GF-D8 (cell line): Measurements from ENCODE around the gene COL6A3.

Experiments used
- DNase-seq: peaks from one replicate; lab custom pipeline; 2025; lab: John Stamatoyannopoulos, UW

Gene COL6A3, protein sequence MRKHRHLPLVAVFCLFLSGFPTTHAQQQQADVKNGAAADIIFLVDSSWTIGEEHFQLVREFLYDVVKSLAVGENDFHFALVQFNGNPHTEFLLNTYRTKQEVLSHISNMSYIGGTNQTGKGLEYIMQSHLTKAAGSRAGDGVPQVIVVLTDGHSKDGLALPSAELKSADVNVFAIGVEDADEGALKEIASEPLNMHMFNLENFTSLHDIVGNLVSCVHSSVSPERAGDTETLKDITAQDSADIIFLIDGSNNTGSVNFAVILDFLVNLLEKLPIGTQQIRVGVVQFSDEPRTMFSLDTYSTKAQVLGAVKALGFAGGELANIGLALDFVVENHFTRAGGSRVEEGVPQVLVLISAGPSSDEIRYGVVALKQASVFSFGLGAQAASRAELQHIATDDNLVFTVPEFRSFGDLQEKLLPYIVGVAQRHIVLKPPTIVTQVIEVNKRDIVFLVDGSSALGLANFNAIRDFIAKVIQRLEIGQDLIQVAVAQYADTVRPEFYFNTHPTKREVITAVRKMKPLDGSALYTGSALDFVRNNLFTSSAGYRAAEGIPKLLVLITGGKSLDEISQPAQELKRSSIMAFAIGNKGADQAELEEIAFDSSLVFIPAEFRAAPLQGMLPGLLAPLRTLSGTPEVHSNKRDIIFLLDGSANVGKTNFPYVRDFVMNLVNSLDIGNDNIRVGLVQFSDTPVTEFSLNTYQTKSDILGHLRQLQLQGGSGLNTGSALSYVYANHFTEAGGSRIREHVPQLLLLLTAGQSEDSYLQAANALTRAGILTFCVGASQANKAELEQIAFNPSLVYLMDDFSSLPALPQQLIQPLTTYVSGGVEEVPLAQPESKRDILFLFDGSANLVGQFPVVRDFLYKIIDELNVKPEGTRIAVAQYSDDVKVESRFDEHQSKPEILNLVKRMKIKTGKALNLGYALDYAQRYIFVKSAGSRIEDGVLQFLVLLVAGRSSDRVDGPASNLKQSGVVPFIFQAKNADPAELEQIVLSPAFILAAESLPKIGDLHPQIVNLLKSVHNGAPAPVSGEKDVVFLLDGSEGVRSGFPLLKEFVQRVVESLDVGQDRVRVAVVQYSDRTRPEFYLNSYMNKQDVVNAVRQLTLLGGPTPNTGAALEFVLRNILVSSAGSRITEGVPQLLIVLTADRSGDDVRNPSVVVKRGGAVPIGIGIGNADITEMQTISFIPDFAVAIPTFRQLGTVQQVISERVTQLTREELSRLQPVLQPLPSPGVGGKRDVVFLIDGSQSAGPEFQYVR (N-terminal part only)

DNA sequence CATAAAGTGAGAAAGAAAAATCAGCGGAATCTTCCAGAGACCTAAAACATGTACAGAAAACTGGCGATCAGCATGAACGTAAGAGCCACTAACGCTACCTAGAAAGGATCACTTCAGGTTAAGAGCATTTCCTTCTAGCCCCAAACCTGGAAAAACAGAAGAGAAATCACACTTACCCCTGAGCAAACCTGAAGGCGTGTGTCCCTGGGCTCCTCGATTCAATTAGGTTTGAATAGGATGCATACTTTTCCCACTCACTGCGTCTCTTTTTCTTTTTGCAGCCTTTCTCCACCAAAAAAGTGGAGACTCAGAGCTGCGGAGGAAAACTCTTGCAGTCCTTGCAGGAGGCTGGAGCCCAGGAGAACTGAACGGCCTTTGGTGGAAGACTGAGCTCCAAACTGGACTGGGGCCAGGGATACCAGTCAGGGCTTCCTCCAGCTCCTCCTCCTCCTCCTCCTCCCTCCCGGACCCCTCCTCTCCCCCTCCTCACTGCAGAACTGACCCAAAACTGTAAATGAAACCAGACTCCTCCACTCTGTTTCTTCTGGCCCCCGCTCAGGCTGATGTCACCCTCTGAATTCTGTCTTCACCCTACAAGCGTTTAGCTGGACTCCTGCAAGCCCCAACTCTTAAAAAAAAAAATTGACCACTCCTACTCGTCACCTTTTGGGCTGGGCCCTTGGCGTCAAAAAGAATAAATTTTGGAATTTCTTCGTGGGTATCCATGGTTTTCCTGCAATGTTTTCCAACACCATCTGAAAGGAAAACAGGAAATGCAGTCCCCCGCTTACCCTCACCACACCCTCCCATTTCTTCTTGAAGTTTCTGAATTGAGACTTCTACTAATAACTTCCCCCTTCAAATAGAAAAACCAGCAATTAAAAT lies at the start of gene COL6A3:
TSS of gene COL6A3 (minus strand) at position 388 of the 885 bp plus-strand sequence. CDS start 17,347 bp downstream, outside the sequence.
- DNase-seq = no peak

DNA sequence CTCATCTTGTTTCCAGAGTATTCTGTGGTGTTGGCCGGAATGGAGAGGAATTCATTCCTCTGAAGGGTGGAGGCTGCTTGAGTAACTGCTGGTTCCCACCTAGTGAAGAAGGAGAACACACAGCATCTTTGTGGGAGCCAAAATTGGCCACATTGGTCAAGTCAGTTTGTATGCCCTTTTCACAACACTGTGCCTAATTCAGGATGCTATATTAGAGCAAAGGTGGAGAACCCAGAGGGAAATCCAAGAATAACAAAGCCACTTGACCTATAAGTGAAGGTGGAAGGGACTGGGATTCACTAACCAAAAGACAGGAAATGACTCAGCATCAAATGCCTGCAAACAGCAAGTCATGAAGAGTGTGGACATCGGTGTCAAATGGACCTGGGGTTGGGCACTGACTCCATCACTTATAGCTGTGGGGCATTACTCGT lies 45.8 kb upstream of the COL6A3 start:
- DNase-seq = no peak

DNA sequence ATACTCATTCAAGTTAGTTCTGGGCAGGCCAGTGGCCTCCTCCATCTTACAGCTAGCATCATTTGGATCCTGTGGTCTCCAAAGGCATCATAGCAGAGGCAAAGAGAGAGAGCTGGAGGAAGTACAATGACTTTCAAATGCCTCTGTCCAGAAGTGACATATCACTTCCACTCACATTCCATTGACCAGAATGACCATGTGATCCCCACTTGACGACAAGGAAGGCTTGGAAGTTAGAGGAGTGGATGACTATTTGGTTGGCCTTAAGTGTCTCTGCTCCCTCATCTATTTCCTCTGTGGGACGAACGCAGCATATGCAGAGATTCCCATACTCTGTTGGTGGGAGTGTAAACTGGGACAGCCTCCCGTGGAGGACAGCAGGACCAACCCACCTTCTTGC lies 45.3 kb upstream of the COL6A3 start:
- no peak for DNase-seq

DNA sequence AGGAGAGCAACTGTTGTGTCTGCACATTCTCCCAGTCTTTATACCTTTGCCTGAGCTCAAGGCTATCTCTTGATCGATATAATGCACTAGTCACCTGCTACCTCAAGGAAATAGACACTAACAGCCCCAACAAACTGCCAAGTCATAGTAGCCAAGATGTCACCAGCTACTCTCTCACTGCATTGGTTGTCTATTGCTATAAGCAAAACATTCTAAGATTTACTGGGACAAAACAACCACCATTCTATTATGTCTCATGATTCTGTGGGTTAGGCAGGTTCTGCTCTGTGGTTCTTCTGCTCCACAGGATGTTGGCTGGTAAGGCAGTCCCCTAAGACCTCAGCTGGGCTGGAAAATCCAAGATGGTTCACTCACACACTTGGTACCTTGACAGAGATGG lies 44.6 kb upstream of the COL6A3 start:
- DNase-seq = no peak

DNA sequence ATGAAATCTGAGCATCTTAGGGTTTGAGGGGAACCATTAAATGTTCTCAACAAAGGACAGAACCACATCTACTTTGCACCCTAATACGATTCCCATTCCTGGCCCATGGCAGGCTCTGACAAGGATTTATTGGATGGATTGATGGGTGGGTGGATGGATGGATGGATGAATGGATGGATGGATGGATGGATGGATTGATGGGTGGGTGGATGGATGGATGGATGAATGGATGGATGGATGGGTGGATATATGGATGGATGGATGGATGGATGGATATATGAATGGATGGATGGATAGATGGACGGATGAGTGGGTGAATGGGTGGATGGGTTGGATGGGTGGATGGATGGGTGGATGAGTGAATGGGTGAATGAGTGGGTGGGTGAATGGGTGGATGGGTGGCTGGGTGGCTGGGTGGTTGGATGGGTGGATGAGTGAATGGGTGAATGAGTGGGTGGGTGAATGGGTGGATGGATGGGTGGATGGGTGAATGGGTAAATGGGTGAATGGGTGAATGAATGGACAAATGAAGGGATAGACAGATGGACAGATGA lies 43.5 kb upstream of the COL6A3 start:
- no peak for DNase-seq

DNA sequence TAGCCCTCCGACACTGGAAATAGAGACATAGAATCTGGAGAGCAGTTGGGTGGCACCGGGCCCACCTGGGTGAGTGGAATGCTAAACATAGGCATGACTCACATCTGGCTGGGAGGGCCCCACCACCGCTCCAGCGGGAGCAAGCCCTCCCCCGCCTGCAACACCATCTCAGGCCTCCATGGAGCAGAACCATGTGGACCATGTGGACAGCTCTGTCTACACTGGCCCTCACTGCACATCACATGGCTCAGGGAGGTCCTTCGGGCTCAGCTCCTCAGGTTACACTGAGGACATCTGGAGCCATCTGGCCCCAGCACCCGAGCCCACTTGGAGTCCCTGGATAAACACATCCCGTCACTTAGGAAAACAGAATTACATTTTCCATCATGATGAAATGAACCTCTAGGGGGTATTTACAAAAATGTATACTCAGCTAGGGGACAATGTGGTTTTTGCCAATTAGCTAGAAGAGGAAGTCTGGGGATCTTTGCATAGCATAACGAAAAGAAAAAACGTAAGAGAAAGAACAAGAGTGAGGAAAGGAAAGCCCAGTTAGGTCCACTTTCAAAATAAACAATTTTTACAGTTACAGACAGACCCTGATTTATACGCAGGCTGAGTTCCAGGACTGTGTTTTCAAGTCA lies 42.4 kb upstream of the COL6A3 start:
- no peak for DNase-seq

DNA sequence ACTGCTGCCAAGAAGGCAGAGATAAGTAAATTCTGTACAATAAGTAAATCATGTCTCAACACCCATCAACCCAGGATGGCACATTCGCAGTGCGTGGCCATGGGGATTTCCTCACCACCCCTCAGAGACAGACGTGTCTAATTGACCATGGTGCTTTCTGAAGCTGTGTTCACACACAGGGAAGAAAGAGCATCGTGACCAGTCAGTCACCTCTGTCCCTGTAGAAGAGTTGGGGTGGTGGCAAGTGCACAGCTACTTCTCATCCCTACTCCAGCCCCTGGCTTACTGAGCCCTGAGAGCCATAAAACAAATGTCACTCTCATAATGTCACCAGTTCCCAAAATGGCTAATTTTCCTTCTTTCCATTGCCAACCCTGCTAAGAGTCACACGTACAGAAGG lies 41.8 kb upstream of the COL6A3 start:
- no peak for DNase-seq

DNA sequence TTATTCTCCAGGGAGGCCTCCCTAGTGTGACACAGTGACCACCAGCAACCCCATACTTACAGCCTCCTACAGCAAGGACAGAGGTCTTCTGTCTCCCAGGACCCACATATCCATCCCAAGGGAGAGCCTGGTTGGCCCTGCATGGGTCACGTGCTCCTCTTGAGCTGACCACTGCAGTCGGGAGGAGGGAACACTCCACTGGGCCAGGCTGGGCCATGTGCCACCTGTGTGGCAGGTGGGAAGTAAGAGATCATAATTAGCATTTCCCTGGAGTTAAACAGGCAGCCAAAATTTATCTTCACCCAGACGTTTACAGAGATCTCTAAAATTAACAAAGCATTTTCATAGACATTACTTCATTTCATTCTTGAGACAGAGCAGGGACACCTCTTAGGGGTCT lies 39.7 kb upstream of the COL6A3 start:
- no peak for DNase-seq

DNA sequence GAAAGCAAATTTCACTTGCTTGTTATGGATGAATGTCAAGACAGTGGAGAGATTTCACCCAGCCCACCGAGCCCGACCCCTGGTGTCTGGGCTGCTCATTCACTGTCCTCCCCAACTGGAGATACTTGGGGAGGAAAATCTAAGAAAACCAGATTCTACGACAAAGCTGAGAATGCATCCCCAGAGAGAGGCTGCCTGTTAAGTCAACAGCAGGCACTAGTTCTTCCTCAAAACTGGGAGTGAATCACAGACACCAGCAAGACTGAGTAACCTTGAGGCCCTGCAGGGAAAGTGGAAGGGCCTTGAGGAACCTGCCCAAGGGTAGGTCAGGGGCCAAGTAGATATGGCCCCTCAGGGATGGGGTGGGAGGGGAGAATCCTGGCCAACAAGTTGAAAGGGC lies 38.9 kb upstream of the COL6A3 start:
- DNase-seq = no peak

DNA sequence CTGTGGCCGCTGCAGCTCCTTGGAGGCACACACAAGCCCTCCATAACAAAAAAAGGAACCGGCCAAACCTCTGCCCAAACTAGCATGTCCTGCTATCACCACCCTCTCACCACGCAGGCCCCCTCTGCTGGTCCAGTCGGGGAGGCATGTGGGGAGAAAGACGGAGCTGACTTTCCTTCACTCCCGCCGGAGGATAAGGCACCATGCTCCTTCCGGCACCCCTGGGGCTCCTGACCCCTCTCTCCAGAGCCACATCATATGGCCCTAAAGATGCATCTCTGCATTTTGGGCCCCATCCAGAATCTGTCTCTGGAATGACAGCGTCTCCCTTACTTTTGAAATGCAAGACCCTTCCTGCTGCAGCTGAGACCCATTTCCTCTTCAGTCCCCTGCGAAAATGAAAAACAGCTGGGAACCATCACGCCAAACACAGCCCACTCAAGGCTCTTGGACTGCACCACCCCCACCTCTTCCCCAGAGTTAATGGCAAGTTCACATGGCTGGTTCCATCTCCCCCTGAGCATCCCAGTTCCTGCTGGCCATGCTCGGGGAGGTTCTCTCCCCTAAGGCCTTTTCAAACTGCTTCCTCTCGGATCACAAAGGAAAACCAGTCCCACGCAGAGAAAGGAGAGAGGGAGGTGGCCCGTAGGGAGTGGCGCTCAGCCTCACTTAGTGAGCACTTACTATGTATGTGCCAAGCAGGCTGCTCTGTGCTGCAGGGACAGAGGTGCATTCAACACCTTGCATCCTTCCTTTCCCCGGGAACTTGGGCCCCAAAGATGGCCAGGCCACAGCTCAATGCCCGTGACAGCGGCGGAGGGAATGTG lies 37.9 kb upstream of the COL6A3 start:
- DNase-seq = no peak

DNA sequence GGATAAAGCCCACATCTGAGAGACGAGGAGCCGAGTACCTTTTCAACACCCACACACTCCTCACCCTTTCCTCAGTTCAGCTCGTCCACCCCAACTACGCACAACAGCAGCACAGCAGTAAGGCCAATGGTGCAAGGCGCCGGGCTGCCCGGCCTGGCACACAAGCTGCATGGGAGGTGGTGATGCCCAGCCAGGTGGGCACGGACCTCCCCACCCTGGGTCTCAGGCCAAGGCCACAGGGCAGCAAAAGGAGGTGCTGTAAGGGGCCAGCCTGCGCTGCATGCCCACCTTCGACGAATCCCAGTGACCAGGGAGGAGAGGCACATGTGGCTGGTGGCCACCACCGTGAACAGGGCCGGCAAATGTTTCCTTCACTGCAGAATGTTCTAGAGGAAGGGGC lies 36.6 kb upstream of the COL6A3 start:
- DNase-seq = no peak

DNA sequence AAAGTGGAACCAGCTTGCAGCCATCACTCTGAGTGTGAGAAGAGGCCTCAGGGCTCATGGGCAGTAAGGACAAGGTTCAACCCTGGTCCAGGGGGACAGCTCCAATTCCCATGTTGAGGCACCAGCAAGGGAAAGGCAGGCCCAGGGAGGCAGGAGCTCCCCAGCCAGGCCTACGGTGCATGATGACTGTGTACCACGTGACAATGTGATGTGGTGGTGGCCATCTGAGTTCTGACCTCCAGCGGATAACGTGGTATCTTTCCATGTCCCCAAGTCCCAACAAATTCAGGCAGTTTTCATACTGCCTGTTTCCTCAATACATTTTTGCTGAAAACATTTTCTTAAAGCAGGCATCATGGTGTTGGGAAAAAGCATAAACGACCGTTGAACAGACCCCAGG lies 36.1 kb upstream of the COL6A3 start:
- DNase-seq = no peak

DNA sequence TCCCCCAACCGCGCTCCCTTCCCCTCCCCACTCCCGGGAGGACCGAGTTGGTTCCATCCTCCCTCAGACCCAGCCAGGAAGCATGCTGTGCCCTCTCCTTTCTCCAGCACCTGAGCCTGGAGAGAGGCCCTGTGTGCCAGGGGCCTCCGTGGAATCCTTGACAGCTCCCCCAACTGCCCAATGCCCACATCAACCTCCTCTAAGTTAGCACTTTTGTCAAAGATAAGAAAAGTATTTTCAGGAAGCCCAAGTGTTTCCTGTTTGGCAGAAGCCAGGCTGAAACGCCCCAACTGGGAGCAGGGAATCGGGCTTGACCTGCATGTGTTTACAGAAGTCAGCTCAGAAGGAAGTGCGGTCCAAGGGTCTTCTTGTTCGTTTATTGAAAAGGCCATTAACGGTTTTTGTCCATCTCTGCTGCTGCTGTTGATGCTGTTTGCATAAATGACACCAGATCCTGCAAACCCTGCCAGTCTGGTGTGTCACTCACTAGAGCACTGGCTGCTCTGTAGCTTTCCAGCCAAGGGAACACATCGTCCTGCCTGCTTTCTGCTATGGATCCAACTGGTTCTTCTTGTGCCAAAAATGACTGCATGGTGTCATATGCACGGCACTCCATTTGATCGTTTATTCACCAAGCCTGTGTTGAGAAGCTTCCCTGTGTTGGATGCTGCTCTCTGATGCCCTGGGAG lies 35.4 kb upstream of the COL6A3 start:
- DNase-seq = no peak

DNA sequence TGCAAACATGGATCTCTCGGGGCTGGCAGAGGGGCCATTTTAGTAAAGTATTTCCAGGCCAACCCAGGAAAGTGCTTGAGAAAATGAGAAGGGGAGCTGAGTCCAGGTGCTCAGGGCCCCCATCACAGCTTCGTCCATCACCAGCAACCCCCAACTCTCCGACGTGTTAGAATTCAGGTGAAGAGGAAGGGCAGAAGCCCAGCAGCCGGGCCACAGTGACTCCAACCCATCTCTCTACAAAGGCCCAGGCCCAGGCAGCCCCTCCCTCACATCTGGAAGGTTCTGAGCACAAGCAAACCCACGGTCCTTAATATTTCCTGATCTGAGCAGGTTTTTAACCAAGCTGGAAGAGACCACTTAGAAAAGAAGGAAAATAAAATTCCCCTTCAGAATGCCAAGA lies 34.7 kb upstream of the COL6A3 start:
- DNase-seq = no peak

DNA sequence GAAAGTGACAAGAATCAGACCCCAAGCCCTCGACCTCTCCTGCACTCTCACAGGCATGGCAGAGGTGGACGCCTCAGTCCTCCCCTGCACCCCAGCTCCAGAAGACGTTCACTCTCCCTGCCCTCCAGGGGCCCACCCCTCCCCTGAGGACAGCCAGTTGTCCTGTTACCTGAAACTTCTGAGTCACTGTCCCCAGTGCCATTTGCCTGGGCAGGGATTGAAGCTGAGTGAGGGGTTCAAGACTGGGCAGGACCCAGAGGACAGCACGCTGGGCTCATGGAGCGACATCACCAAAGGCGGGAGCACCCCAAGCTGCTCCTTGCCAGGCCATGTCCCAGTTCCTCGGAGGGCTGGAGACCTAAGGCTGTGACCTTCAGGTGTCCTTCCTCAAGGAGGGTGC lies 34.2 kb upstream of the COL6A3 start:
- DNase-seq = no peak

DNA sequence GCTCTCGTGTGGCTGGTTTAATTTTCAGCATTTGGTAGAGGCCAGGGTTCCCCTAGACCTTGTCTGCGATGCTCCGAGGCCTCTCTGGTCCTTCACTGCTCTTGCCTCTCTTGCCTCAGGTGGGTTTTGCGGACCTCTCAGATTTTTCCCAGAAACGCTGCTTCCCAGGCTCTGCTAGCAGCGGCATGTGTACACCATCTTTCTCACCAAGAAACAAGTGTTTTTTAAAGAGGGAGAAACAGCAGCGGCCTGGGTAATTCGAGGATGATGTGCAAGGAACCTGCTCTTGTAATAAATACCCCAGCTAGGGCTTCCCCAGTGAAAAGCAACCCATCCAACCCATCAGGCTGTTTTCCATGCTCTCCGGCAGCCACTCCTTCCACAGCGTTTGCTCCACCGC lies 33.5 kb upstream of the COL6A3 start:
- no peak for DNase-seq

DNA sequence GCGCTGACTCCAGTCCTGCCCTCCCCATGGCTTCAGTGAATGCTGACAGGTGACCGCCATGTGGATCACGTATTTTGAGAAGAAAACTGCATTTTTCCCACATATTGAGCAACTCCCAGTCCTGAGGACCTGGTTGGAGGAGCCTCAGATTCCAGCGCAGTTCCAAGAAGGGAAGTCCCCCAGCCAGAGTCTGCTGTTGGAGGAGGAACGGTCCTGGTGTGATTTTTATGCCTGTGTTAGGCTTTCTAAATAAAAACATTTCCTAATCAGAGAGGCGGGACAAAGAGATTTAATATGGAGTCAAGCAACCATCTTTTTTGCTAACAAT lies 32.3 kb upstream of the COL6A3 start:
- no peak for DNase-seq

DNA sequence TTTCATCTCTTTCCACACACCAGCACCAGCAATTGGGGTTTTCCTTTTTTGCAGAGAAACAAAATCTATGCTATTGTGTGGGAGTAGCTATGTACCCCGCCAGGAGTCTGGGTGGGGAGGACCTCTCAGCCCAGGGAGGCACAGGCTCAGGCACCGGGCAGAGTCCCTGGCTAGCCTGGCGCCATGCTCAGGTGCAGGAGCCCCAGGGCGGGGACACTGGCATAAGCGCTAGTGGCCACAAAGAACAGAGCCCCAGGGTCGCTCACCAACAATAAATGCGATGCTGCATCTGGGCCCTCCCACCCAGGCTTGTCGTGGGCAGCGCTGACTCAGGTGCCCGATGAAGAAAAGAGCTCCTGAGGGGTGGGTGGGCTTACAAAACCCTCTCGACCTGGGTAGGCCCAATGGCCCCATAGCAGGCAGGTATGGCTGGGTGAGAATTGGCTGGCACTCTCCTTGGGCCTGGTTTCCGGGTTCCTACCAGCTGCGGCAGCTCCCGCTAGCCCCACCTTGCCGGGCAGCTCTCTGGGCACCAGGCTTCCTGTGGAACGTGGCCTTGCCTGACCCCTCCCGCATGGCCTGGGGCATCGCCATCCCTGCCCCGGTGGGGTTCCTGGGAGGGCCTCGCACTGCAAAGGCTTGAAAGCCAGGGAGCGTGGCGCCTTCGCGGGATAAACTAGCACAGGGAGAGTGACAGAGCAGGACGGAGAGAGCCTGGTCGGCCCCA lies 31.8 kb upstream of the COL6A3 start:
- no peak for DNase-seq

DNA sequence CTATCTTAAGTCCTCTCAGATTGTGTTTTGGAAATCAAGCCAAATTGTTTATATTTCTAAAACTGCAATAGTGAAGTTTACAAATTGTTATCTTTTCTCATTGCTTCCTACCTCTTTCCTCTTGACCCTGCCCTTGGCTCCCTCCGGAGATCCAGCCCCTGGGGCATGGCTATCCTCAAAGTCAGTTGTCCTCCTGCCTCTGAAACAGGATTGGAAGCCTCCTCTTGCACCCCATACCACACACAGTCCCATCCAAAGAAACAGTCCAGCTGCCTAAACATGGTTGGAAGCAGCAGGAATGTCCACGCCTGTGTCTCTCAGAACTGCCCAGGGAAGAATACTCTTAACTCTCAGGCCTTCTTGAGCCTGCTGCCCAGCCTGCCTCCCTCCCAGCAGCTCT lies 30.1 kb upstream of the COL6A3 start:
- DNase-seq = no peak
